ENCODE data around the gene TMEM179B.

The TMEM179B gene

GRCh38 chr11:62839050-62839945, 52.1 kb downstream of the TMEM179B start, which contains the start of gene WDR74:
Gene WDR74 (minus strand): TSS chr11:62839590. CDS start chr11:62839570, 20 bp downstream.
- peak; percentile 82 for DNase-seq

Data from effector CD8-positive, alpha-beta T cell (primary cell).